GM18858 (cell line): ENCODE data around the gene RABIF.

Experiments
- ATAC-seq: cut with Tn5 transposase; IDR thresholded peaks from one replicate; pipeline ENCODE4 v1.9.1; 2021; ENCODE audit not compliant: unreplicated experiment

The RABIF gene

GRCh38 chr1:202879128-202879527 is 9.8 kb downstream of the RABIF start:
- no peak for ATAC-seq

- ATAC-seq, result no peak
Measured at GRCh38 chr1:202873026-202873425, 15.9 kb downstream of the RABIF start.

GRCh38 chr1:202871367-202871766 is 17.6 kb downstream of the RABIF start:
- no peak for ATAC-seq

GRCh38 chr1:202862679-202863560 is 26.0 kb downstream of the RABIF start:
- ATAC-seq, result no peak

GRCh38 chr1:202861420-202862132 is 27.4 kb downstream of the RABIF start:
- peak; percentile 73 for ATAC-seq

- no peak for ATAC-seq
Measured at GRCh38 chr1:202860744-202861419, 28.1 kb downstream of the RABIF start.

GRCh38 chr1:202858789-202859414 is 30.0 kb downstream of the RABIF start:
- no peak for ATAC-seq

- ATAC-seq, result no peak
Measured at GRCh38 chr1:202858331-202858730, 30.6 kb downstream of the RABIF start.

GRCh38 chr1:202857136-202857610 is 31.8 kb downstream of the RABIF start:
- ATAC-seq, result no peak

- ATAC-seq, result no peak
Measured at GRCh38 chr1:202856014-202856413, 32.9 kb downstream of the RABIF start.

- ATAC-seq, result no peak
Measured at GRCh38 chr1:202854787-202855186, 34.2 kb downstream of the RABIF start.

- ATAC-seq, result no peak
Measured at GRCh38 chr1:202852163-202852904, 36.6 kb downstream of the RABIF start.

GRCh38 chr1:202850593-202851362 is 38.2 kb downstream of the RABIF start:
- no peak for ATAC-seq

- ATAC-seq, result peak; percentile 95
Measured at GRCh38 chr1:202848191-202848542, 40.8 kb downstream of the RABIF start.

GRCh38 chr1:202844935-202845334 is 44.0 kb downstream of the RABIF start:
- ATAC-seq, result no peak

- no peak for ATAC-seq
Measured at GRCh38 chr1:202844259-202844658, 44.7 kb downstream of the RABIF start.

- ATAC-seq, result no peak
Measured at GRCh38 chr1:202843081-202843480, 45.9 kb downstream of the RABIF start.

GRCh38 chr1:202837746-202838262 is 51.1 kb downstream of the RABIF start:
- no peak for ATAC-seq

GRCh38 chr1:202836623-202837403 is 52.1 kb downstream of the RABIF start:
- ATAC-seq, result no peak
